Measurements from ENCODE around the gene CDHR5.

- TF ChIP-seq CTCF (IDR thresholded peaks at IDR 0.05; ENCODE audit: insufficient read depth, low read length, poor library complexity, severe bottlenecking) (no peak), EZH2phosphoT487 (conservative IDR thresholded peaks at IDR 0.05; ENCODE audit: low read length) (no peak)
Measured at GRCh38 chr11:607971-608659, 16.6 kb downstream of the CDHR5 start.

Data from SU-DHL-6 (cell line).